GM21737 (cell line): ENCODE data around the gene PI16.
"Not testable (repeated sequence)": the region's sequence is repeated elsewhere in the genome, so short reads cannot be mapped to it uniquely, and the experiment has no call there.

Experiments
- ATAC-seq: cut with Tn5 transposase; IDR thresholded peaks from one replicate; pipeline ENCODE4 v1.9.1; 2021; ENCODE audit warnings: mild to moderate bottlenecking, moderate library complexity; ENCODE audit not compliant: unreplicated experiment

Gene PI16

DNA sequence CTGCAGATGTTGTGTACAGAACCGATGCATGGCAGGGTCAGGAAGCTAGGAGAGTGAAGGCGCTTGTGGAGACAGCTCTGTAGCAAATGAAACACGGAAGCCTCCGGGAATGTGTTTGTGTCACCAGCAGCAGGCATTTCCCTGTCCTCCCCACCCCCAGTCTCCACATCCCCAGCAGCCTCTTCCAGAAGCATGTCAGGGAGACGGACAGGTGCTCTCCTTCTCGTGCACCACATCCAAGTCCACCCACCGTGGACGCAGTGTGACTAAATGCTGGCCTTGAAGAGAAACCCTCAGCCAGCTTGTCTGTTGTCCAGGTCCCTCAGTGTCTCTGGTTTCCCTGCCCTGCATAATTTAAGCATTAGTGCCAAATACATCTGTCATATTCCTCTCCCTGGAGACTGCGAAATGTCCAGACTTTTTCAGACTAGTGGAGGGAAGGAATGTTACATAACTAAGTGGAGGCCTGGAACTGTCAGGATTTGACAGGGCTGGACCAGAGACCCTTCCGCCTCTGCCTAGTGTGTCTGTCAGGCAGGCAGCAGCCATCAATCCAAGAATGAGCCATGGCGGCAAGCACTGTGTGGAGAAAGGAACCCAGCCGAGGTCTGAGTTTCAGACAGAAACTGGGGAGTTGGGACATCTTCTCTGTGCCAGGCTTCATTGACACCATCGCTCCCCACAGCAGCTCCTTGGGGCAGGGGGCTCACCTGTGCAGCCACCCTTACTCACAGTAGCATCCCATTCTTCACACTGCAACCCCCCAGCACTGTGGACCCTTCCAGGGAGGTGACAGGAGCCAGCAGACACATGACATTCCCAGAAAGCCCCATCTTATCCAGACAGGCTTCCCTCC, 26.6 kb upstream of the PI16 start:
- ATAC-seq, result no peak

DNA sequence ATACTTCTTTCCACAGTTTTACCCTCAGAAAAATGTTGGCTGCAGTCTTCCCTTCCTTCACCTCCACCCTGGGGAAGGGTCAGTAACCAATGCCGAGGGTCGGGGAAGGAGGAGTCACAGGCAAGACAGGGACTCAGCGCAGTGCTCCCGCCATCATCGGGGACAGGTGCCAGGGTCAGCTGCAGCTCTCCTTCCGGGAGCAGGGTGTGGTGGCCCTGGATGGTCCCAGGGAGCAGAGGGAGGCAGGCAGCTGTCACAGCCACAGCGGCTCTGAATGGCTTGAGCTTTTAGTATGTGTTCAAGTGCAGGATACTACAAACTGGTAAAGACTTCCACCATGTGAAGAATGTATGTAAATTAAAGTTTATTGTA, 26.0 kb upstream of the PI16 start:
- no peak for ATAC-seq

DNA sequence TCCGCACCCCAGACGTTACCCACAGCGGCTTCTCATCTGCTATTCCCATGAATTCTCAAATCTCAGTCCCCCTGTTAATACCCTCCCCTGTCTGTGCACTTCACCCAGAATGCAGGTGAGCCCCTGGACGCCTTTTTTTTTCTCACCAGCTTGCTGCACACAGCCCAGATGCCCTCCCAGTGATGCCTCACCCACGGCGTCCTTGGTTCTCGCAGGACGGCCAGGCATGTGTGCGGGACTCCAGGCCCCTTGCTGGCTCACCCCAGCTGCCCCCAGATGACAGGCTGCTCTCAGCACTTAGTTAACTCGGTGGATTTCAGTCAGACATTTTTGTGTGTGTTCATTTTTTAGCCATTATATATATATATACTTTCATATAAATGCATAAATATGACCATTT, 25.4 kb upstream of the PI16 start:
- ATAC-seq, result no peak

DNA sequence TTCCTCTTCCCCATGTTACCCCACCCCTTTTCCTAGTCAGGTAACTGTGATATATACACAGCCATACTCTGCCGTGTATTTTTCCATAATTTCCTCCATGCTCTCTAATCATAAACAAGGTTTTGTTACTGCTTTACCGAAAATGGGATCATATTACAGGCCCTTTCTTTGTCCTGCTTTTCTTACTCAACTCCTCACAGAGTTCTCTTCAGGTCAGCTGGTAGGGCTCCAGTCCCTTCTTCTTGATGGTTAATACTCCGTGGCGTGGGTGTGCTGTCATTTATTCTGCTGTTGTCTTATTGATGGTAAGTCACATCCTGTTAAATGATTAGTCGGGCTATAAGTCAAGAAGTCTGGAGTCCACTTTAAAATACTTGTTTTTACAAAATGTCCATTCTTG, 24.9 kb upstream of the PI16 start:
- no peak for ATAC-seq

DNA sequence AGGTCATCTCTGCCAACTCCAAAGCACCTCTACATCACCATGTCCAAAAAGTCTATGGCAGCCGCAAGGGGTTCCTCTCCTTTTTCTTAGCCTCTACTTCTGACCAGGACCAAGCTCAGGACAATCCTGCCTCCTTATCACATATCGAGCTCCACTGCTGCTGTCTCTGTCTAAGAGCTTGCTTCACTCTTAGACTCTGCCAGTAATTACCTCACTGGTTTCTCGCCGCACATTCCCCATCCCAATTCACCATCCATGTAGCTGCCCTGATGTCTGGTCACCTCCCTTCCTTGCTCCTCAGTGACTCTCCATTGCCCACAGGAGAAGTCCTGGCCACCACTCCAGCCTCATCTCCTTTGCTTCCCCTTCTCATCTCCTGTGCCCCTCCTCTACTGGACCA, 24.1 kb upstream of the PI16 start:
- ATAC-seq, result no peak

DNA sequence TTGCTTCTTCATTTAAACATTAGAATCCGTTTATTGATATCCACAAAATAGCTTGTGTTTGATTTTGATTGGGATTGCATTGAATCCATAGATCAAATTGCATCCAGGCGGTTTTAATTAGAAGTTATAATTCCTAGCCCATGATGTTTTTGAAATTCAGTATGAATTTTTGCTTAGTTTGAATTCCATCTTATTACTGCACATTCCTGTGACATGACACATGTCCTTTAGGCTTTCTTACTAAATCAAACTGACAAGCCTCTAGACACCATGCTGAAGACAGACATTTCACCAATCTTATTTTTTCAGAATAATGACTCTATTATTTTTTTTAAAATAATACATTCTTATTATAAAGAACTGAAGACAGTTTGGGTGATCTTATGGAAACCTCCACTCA, 21.4 kb upstream of the PI16 start:
- ATAC-seq, result no peak

DNA sequence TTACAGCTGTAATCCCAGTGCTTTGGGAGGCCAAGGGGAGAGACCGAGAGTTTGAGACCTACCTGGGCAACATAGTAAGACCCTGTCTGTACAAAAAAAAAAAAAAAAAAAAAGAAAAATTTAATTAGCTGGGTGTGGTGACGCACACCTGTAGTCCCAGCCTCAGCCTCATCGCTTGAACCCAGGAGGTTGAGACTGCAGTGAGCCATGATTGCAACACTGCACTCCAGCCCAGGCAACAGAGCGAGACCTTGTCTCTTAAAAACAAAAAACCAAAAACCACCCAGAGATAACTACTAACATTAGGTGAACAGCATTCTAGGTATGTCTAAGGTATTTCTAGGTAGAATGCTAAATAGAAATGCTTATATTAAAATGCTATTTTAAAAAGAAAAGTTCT, 21.0 kb upstream of the PI16 start:
- no peak for ATAC-seq

DNA sequence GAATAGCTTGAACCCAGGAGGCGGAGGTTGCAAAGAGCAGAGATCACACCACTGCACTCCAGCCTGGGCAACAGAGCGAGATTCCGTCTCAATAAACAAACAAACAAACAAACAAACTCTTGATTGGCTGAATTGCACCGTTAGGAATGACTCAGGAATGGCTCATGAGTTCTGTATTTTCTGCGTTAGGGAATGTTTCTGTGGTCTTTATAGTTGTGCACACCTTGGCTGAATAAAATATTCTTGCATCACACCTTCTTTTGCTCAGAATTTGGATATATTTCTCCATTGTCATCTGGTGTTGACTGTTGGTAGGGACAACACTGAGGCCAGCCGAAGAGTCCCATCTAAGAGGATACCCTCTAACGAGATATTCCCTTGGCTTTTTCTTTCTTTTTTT, 19.6 kb upstream of the PI16 start:
- no peak for ATAC-seq

DNA sequence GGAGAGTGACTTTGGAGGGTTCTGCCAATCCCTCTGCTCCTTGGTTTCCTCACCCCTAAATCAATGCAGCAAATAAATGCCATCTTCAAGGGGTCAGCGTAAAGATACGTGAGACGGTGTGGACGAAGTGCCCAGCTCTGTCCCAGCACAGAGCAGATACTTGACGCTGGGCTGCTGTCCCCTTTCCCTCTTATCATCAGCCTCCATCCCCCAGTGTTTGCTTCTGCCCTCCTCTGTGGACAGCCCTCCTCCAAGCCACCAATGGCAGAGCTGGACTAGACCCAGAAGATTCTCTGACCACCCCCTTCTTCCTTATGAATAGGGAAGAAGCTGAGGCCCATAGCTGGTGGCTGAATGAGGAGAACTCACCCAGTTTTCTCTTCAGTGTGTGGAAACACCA, 17.7 kb upstream of the PI16 start:
- ATAC-seq, result no peak

DNA sequence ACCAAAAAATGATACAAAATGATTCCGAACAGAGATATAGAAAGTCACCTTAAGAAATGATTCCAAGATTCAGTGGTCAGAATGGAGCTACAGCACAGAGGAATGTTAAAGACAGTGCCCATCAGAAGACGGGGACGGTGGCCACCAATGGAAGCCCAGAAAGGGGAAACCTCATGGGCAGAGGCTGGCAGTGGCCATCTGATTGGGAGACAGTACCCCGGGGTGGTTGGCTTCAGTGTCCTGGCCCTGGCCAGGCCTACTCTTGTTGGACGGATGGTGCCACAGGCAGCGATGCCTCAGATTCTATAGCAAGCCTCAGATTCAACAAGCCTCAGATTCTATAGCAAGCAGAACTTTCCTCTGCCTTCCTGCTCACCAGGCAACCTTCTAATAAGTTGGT, 16.6 kb upstream of the PI16 start:
- ATAC-seq, result no peak

DNA sequence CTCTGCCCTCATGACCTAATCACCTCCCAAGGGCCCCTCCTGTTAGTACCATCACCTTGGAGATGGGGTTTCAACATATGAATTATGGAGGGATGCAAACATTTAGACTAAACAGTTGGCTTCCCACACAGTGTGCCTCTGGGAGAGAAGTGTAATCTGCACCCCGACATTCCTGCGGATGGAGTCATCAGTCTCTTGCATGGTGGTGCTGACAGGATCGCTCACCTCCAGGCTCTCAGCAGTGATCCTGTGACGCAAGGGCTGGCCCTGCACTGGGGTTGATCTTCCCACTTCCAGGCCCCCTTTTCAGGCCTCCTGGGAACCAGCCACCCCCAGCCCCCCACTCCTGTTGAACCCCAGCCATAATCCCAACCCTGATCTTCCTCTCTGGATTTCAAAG, 16.0 kb upstream of the PI16 start:
- ATAC-seq, result no peak

DNA sequence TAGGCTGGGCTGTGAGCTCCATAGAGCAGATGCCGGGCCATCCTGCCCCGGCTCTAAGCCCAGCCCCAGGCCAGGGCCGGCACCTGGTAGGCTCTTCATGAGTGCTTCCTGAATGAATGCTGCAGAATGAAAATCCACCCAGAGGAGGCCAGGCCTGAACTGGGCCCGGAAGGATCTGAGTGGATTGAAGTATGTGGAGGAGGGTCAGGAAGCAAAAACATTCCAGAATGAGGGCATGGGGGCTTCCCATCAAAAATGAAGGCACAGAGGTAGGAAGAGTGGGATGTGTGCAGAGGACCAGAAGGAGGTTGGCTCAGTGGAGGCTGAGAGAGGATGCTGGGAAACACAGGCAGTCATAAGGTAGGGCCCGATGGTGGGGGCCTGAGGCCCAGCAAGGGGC, 15.5 kb upstream of the PI16 start:
- ATAC-seq, result not testable (repeated sequence)

DNA sequence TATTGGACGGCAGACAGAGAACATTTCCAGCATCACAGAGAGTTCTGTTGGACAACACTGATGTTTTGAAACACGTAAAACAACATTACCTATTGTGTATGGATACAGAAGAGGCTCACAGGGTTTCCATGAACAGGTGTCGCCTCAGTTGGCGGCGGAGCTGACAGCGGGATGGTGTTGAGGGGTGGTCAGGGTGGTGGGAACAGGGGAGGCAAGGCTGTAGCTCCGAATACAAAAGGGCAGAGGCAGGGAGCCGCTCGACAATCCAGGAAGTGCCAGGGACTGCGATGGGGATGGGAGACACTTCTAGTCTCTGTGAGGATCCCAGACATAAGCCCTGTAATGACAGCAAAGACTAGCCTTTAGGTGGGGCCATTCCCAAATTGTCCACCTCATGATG, 14.5 kb upstream of the PI16 start:
- no peak for ATAC-seq

DNA sequence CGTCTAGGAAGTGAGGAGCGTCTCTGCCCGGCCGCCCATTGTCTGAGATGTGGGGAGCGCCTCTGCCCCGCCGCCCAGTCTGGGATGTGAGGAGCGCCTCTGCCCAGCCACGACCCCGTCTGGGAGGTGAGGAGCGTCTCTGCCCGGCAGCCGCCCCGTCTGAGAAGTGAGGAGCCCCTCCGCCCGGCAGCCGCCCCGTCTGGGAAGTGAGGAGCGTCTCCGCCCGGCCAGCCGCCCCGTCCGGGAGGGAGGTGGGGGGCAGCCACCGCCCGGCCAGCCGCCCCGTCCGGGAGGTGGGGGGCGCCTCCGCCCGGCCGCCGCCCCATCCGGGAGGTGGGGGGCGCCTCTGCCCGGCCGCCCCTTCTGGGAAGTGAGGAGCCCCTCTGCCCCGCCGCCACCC, 13.0 kb upstream of the PI16 start:
- ATAC-seq, result not testable (repeated sequence)

DNA sequence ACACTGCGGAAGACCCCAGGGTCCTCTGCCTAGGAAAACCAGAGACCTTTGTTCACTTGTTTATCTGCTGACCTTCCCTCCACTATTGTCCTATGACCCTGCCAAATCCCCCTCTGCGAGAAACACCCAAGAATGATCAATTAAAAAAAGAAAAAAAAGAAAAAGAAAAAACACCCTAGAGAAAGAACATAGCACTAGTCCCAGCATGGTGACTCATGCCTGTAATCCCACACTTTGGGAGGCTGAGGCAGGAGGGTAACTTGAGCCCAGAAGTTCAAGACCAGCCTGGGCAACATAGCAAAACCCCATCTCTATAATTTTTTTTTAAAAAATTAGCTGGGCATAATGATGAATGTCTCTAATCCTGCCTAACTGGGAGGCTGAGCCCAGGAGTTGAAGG, 12.2 kb upstream of the PI16 start:
- not testable (repeated sequence) for ATAC-seq

DNA sequence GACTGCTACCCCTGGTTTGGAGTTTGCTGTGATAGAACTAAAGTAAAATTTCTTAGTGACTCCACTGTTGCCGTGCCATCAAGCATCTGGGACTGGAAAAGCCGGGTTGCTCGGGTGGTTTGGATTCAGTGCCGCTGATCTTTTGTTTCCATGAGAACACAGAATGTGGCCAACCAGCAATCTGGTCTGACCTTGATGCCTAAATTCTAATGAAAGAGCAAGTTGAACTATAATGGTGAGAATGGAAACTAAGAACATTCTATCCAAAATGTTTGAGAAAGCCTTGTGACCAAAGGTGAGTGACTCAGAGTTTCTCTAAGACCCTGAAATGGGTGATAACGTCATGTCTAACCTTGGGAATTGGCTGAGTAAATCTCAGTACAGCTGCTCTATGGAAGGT, 9.9 kb upstream of the PI16 start:
- no peak for ATAC-seq

DNA sequence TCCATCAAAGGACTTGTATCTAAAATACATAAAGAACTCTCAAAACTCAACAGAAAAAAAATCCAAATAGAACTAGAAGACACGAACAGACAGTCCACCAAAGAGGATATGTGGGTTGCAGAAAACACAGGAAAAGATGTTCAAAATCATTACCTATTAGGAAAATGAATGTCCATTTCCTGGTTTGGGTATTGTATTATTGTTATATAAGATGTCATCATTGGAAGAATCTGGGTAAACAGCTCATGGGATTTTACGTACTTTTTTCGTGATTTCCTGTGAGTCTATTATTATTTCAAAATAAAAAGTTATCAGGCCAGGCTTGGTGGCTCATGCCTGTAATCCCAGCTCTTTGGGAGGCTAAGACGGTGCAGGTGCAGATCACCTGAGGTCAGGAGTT, 9.2 kb upstream of the PI16 start:
- ATAC-seq, result no peak

DNA sequence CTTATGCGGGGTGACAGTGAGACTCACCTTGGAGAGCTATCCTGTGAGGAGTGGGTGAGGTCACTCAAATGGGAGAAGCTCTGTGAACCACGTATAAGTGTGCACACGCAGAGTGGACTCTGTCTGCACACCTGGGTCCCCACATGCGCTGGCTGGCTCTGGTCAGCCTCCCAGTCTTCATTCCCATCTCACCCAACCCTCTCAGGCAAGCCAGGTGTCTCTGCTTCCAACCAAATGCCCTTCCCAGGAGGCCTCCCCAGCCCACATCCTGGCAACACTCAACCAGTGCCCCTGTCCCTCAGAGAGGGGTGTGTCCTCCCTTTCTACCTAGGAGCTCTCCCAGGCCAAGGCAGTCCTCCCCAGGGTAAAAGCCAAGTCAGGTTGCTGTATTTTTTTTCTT, 8.0 kb upstream of the PI16 start:
- ATAC-seq, result no peak

DNA sequence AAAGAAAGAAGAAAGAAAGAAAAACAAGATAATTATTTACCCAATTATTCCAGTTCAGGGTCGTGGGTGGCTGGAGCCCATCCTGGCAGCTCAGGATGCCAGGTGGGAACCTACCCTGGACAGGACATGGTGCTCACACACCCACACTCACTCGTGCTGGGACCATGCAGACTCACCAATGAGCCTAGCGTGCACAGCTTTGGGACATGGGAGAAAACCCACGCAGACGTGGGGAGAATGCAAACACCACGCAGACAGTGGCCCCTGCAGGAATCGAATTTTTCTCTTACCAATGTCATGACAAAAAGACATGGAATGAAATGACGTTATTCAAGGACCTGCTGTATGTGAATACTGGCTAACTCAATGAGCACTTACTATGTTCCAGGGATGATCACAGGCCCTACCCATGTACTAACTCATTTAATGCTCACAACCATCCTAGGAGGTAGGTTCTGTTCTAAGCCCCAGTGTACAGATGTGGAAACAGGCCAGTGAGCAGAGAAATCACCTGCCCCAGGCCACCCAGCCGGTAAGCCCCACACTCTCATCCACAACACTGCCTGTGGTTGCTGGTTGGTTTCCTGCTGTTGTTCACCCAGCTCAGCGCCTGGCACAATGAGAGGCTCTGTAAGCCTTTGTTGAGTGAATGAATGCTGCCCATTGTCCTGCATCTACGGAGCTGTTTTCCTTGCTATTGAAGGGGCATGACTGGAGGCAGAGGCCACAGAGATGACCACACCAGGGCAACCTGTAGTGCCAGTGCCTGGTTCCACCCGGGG, 6.8 kb upstream of the PI16 start:
- no peak for ATAC-seq

DNA sequence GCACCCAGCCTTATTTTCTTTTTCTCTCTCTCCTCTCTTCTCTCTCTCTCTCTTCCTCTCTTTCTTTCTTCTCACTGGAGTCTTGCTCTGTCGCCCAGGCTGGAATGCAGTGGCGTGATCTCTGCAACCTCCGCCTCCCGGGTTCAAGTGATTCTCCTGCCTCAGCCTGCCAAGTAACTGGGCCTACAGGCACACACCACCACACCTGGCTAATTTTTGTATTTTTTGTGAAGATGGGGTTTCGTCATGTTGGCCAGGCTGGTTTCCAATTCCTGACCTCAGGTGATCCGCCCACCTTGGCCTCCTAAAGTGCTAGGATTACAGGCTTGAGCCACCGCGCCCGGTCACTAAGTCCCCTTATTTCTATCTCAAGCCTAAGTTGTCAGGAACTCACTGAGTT, 5.5 kb upstream of the PI16 start:
- not testable (repeated sequence) for ATAC-seq

DNA sequence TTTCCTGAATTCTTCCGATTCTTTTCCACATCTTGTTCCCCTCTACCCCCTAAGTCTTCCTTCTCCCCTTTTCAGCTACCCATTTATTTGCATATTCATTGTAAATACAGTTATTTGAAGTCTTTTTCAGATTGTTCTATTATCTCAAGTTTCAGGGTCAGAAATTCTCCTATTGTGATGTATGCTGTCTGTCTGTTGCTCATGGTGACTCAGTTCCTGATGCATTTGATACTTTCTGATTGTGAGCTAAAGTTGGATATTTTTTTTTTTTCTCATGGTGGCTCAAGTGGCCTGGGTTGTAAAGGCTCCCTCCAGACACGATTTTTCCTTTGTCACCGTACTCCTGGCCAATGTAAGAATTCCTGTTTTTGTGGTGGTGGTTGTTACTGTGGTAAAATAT, 4.9 kb upstream of the PI16 start:
- no peak for ATAC-seq

DNA sequence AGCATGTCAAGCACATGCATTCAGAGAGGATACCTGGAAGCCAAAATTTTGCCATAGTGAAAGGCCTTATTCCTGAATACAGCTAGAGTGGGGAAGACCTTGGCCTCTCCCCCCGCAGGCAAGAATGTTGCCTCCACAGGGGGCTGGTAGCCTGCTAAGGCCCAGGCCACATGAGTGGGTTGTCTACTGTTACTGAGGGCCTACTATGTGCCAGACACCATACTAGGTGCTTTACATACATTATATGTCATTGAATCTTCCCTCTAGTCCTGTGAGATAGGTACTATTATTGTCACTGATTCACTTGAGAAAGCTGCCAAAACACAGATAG, 642 bp upstream of the PI16 start:
- ATAC-seq, result no peak

DNA sequence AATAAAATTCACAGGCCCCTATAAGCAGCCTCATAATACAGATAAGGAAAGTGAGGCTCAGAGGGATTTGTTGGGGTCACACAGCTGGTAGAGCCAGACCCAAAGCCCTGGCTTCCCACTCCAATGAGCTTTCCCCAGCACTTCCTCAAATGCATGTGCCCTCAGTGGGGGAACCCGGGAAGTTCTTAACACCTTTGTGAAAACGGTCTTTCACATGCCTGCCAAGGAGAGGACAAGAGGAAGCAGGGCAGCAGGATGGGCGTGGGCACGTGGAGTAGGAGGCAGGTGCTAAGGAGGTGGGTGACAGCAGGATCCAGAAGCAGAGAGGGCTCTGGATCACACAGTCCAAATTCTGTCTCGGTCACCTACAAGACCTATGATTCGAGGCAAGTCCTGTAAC, 598 bp downstream of the PI16 start:
- ATAC-seq, result no peak
